Measurements from ENCODE around the gene TPRN. TPM values are rescaled to one million over a fixed set of nuclear protein-coding genes. Genes with fewer than 3 reads are reported as not detected.

The TPRN gene
- total RNA-seq, 1 donor from 2014 or later, result 2.8 TPM

- H3K9me3 ChIP-seq, result no peaks in the 10 kb centered on the region
- TF ChIP-seq, protein P1, sequence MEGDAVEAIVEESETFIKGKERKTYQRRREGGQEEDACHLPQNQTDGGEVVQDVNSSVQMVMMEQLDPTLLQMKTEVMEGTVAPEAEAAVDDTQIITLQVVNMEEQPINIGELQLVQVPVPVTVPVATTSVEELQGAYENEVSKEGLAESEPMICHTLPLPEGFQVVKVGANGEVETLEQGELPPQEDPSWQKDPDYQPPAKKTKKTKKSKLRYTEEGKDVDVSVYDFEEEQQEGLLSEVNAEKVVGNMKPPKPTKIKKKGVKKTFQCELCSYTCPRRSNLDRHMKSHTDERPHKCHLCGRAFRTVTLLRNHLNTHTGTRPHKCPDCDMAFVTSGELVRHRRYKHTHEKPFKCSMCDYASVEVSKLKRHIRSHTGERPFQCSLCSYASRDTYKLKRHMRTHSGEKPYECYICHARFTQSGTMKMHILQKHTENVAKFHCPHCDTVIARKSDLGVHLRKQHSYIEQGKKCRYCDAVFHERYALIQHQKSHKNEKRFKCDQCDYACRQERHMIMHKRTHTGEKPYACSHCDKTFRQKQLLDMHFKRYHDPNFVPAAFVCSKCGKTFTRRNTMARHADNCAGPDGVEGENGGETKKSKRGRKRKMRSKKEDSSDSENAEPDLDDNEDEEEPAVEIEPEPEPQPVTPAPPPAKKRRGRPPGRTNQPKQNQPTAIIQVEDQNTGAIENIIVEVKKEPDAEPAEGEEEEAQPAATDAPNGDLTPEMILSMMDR (IDR thresholded peaks at IDR 0.05), result no peak
- no peak for DNase-seq (ENCODE audit: low spot score in 2 of 2)
- no peak overlapping the region for H3K4me3 ChIP-seq
- H3K27ac ChIP-seq, result no peak overlapping the region
- H3K36me3 ChIP-seq, result peaks cover 0 to 4% of the 10 kb centered on the region in 2 donors
- intact Hi-C loops (cut with DNase I), result no loop called here
- peaks cover 5% of the 10 kb centered on the region for H3K27me3 ChIP-seq
- H3K4me1 ChIP-seq, result peaks cover 6 to 14% of the 10 kb centered on the region in 2 donors
Observed at GRCh38 chr9:137172901-137173795, 27.4 kb downstream of the TPRN start.

- H3K27me3 ChIP-seq, result peaks cover 23% of the 10 kb centered on the region
- TF ChIP-seq, protein P1 (IDR thresholded peaks at IDR 0.05), result no peak
- H3K4me3 ChIP-seq, result no peak overlapping the region
- H3K4me1 ChIP-seq, result peaks cover 11 to 15% of the 10 kb centered on the region in 2 donors
- no peak for DNase-seq (ENCODE audit: low spot score in 2 of 2)
- no peaks in the 10 kb centered on the region for H3K9me3 ChIP-seq
- intact Hi-C loops (cut with DNase I), result no loop called here
- no peak overlapping the region for H3K27ac ChIP-seq
- no peaks in the 10 kb centered on the region for H3K36me3 ChIP-seq
Observed at GRCh38 chr9:137171149-137171900, 29.2 kb downstream of the TPRN start.

DNA sequence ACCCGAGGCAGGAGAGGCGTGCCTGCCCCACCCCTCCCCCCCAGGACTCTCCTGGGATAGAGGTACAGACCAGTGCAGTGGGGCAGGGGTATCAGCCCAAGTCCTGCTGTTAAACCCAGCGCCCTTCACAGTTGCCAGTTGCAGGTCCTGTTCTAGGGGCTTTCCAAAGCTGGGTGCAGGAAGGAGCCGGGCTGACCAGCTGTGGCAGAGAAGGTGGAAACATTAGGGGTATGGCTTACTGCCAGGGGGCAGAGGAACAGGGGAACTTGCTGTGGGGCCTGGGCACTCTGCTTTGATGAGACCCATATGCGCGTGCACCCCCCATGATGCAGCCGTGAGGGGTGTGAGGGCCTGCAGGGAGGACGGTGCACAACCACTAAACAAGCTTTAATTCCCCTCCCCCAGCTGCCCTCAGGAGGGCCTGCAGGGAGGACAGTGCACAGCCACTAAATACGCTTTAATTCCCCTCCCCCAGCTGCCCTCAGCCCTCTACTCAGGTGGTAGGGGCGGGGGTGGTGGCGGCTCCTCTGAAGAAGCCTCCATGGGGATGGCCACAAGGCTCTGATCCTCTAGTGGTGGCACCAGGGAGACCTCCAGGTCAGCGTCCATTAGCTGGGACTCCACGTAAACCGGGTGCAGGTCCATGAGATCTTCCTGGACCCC is 29.9 kb downstream of the TPRN start:
- Histone ChIP-seq H3K4me1 (peaks cover 11 to 15% of the 10 kb centered on the region in 2 donors), H3K36me3 (no peaks in the 10 kb centered on the region), H3K27ac (no peak overlapping the region), H3K27me3 (peaks cover 30% of the 10 kb centered on the region), H3K9me3 (no peaks in the 10 kb centered on the region), H3K4me3 (no peak overlapping the region)
- TF ChIP-seq, protein P1 (IDR thresholded peaks at IDR 0.05), result no peak
- intact Hi-C loops (cut with DNase I), result no loop called here
- DNase-seq (ENCODE audit: low spot score in 2 of 2), result no peak

- TF ChIP-seq, protein P1 (IDR thresholded peaks at IDR 0.05), result no peak
- Histone ChIP-seq H3K27me3 (peaks cover 33% of the 10 kb centered on the region), H3K9me3 (no peaks in the 10 kb centered on the region), H3K27ac (no peak within 1 kb of the TSS), H3K36me3 (no peaks in the 10 kb centered on the region), H3K4me3 (peak within 1 kb of the TSS; percentile 38 to 60), H3K4me1 (peaks cover 11 to 15% of the 10 kb centered on the region in 2 donors)
- intact Hi-C loops (cut with DNase I), result no loop called here
- no peak for DNase-seq (ENCODE audit: low spot score in 2 of 2)
Observed at GRCh38 chr9:137169896-137170358, 30.6 kb downstream of the TPRN start, which contains the start of gene LRRC26. Gene LRRC26 (minus strand): TSS chr9:137170051. CDS start chr9:137169943, 108 bp downstream.

Data from ascending aorta (tissue), 2 donors.